Gastrocnemius medialis (tissue), 4 donors: Measurements from ENCODE around the gene DOP1A. TPM values are rescaled to one million over a fixed set of nuclear protein-coding genes. Genes with fewer than 3 reads are reported as not detected.
A peak's percentile ranks its signal among the peaks of the same experiment; 100 is the strongest.

ENCODE experiments used
- ATAC-seq, 2 donors: fragments of 150-250 bp; one replicate each; pipeline ENCODE4 v1.9.1; 2016
- DNase-seq, 2 donors: peaks; one replicate each; pipeline ENCODE4 v3.0.0-alpha.2; 2019
- H3K27ac ChIP-seq, 4 donors: fragments of 200-600 bp; sonication (generic); 1 replicate in 1 of 4; 2 replicates in 3 of 4; pipeline ENCODE4 v1.5.1; 2016 to 2018; ENCODE audit warnings: mild to moderate bottlenecking in 2 of 4, moderate library complexity in 1 of 4
- H3K27me3 ChIP-seq, 3 donors: fragments of 200-600 bp; sonication (generic) in 2 of 3; 1 replicate in 1 of 3; 2 replicates in 2 of 3; pipeline versions ENCODE4 v1.5.1 to v1.6.0; 2016 to 2019; ENCODE audit warnings: mild to moderate bottlenecking in 1 of 3, moderate library complexity in 1 of 3
- H3K36me3 ChIP-seq, 2 donors: fragments of 200-600 bp; sonication (generic) in 1 of 2; one replicate each; pipeline ENCODE4 v1.5.1; 2017 to 2018
- H3K4me1 ChIP-seq, 2 donors: fragments of 200-600 bp; sonication (generic) in 1 of 2; one replicate each; pipeline ENCODE4 v1.5.1; 2016 to 2017; ENCODE audit warnings: mild to moderate bottlenecking in 2 of 2
- H3K4me3 ChIP-seq, 4 donors: fragments of 200-600 bp; sonication (generic) in 3 of 4; 1 replicate in 1 of 4; 2 replicates in 3 of 4; pipeline ENCODE4 v1.5.1; 2016 to 2019; ENCODE audit warnings: mild to moderate bottlenecking in 2 of 4
- H3K9me3 ChIP-seq, 3 donors: fragments of 200-600 bp; sonication (generic) in 2 of 3; 1 replicate in 1 of 3; 2 replicates in 2 of 3; pipeline ENCODE4 v1.5.1; 2016 to 2019
- CTCF ChIP-seq, 5 experiments: fragments of 450-650 bp in 3 of 5; fragments of 200-600 bp in 2 of 5; sonication (generic) in 2 of 5; IDR thresholded peaks in 4 of 5; conservative IDR thresholded peaks in 1 of 5; 1 replicate in 4 of 5; 2 replicates in 1 of 5; pipeline ENCODE4 v1.5.1; 2016 to 2019; ENCODE audit warnings: antibody characterized with exemption in 5 of 5, mild to moderate bottlenecking in 3 of 5, moderate library complexity in 3 of 5
- POLR2A ChIP-seq, 2 donors: fragments of 450-650 bp; IDR thresholded peaks; one replicate each; pipeline ENCODE4 v1.6.1; 2017; ENCODE audit warnings: antibody characterized with exemption in 2 of 2, mild to moderate bottlenecking in 2 of 2, moderate library complexity in 2 of 2
- in situ Hi-C, 4 donors: fragments of 200-750 bp; cut with MboI; loops; one replicate each; pipeline versions ENCODE4 v1.15.0 to v1.8.0; 2017; ENCODE audit warnings: low sequenced_read_pairs in 4 of 4
- intact Hi-C: fragments of 100-400 bp; cut with DNase I; formaldehyde crosslinking; loops from one replicate; pipeline ENCODE4 v1.15.1; 2023; ENCODE audit warnings: low total_unique reads
- total RNA-seq, 4 donors: library from RNA; depleted of rRNA; stranded (reverse); fragments of >200 nt; gene quantifications; one replicate each; pipeline versions ENCODE4 v1.1.0 to v1.2.3, GENCODE V29; 2016

DOP1A gene
- total RNA-seq, 4 donors from 2014 or later: 12.4 to 30.9 (median 16.2) TPM

- in situ Hi-C loops (no loop called here), intact Hi-C loops (no loop called here)
- no peaks in the 10 kb centered on the region for H3K9me3 ChIP-seq
- DNase-seq (no peak), ATAC-seq (peak in 1 of 2 donors; percentile 71)
- peaks cover 4 to 18% of the 10 kb centered on the region in 2 donors for H3K4me1 ChIP-seq
- TF ChIP-seq CTCF (IDR thresholded peaks at IDR 0.05 in 4 of 5, conservative IDR thresholded peaks at IDR 0.05 in 1 of 5) (no peak), POLR2A (IDR thresholded peaks at IDR 0.05) (no peak)
- H3K27ac ChIP-seq: no peak overlapping the region
- H3K27me3 ChIP-seq: no peaks in the 10 kb centered on the region
- H3K4me3 ChIP-seq: no peak overlapping the region
- H3K36me3 ChIP-seq: peaks cover 0 to 21% of the 10 kb centered on the region in 2 donors
Measured at GRCh38 chr6:83098589-83098988, 31.1 kb downstream of the DOP1A start.

GRCh38 chr6:83108378-83108777 is 40.9 kb downstream of the DOP1A start:
- in situ Hi-C loops (no loop called here), intact Hi-C loops (no loop called here)
- ATAC-seq (no peak), DNase-seq (no peak)
- TF ChIP-seq CTCF (IDR thresholded peaks at IDR 0.05 in 4 of 5, conservative IDR thresholded peaks at IDR 0.05 in 1 of 5) (no peak), POLR2A (IDR thresholded peaks at IDR 0.05) (no peak)
- Histone ChIP-seq H3K4me3 (no peak overlapping the region), H3K36me3 (peaks cover 0 to 25% of the 10 kb centered on the region in 2 donors), H3K9me3 (no peaks in the 10 kb centered on the region), H3K27ac (no peak overlapping the region), H3K4me1 (no peaks in the 10 kb centered on the region), H3K27me3 (no peaks in the 10 kb centered on the region)

GRCh38 chr6:83113258-83113657 is 45.8 kb downstream of the DOP1A start:
- Histone ChIP-seq H3K36me3 (peaks cover 0 to 25% of the 10 kb centered on the region in 2 donors), H3K27ac (no peak overlapping the region), H3K4me3 (no peak overlapping the region), H3K9me3 (no peaks in the 10 kb centered on the region), H3K4me1 (peaks cover 12% of the 10 kb centered on the region in 2 donors), H3K27me3 (no peaks in the 10 kb centered on the region)
- no peak for TF ChIP-seq CTCF (IDR thresholded peaks at IDR 0.05 in 4 of 5, conservative IDR thresholded peaks at IDR 0.05 in 1 of 5)
- no peak for TF ChIP-seq POLR2A (IDR thresholded peaks at IDR 0.05)
- DNase-seq (no peak), ATAC-seq (no peak)
- intact Hi-C loops (loop anchor here (2.0 kb wide), 1 partner anchor 48 kb away; the partner anchor contains the start of gene UBE3D), in situ Hi-C loops (no loop called here)

- no peak for TF ChIP-seq CTCF (IDR thresholded peaks at IDR 0.05 in 4 of 5, conservative IDR thresholded peaks at IDR 0.05 in 1 of 5)
- TF ChIP-seq POLR2A (IDR thresholded peaks at IDR 0.05): no peak
- Histone ChIP-seq H3K36me3 (peaks cover 0 to 29% of the 10 kb centered on the region in 2 donors), H3K9me3 (no peaks in the 10 kb centered on the region), H3K27me3 (no peaks in the 10 kb centered on the region), H3K27ac (peak overlapping the region in 3 of 4 donors; percentile 3 to 12 (median 5)), H3K4me3 (no peak overlapping the region), H3K4me1 (peaks cover 12% of the 10 kb centered on the region in 2 donors)
- no peak for DNase-seq
- ATAC-seq: peak; percentile 62 to 64
- in situ Hi-C loops: no loop called here
- intact Hi-C loops: no loop called here
Measured at GRCh38 chr6:83114164-83114563, 46.7 kb downstream of the DOP1A start.

- H3K4me3 ChIP-seq: no peak overlapping the region
- no peaks in the 10 kb centered on the region for H3K9me3 ChIP-seq
- ATAC-seq (no peak), DNase-seq (no peak)
- in situ Hi-C loops: no loop called here
- H3K36me3 ChIP-seq: peaks cover 0 to 12% of the 10 kb centered on the region in 2 donors
- TF ChIP-seq CTCF (IDR thresholded peaks at IDR 0.05 in 4 of 5, conservative IDR thresholded peaks at IDR 0.05 in 1 of 5) (no peak), POLR2A (IDR thresholded peaks at IDR 0.05) (no peak)
- no peak overlapping the region for H3K27ac ChIP-seq
- no peaks in the 10 kb centered on the region for H3K27me3 ChIP-seq
- intact Hi-C loops: no loop called here
- peaks cover 12% of the 10 kb centered on the region in 2 donors for H3K4me1 ChIP-seq
Measured at GRCh38 chr6:83117802-83118201, 50.3 kb downstream of the DOP1A start.
